HG03521 (cell line): Measurements from ENCODE around the gene SPRN.
A peak's percentile ranks its signal among the peaks of the same experiment; 100 is the strongest.

Experiments
- ATAC-seq: cut with Tn5 transposase; IDR thresholded peaks from one replicate; pipeline ENCODE4 v1.9.1; 2021; ENCODE audit warnings: mild to moderate bottlenecking, moderate library complexity; ENCODE audit not compliant: unreplicated experiment

SPRN gene

GRCh38 chr10:133411523-133412380, 12.7 kb downstream of the SPRN start:
- ATAC-seq = no peak

- ATAC-seq = no peak
Measured at GRCh38 chr10:133405844-133406527, 18.4 kb downstream of the SPRN start.

DNA sequence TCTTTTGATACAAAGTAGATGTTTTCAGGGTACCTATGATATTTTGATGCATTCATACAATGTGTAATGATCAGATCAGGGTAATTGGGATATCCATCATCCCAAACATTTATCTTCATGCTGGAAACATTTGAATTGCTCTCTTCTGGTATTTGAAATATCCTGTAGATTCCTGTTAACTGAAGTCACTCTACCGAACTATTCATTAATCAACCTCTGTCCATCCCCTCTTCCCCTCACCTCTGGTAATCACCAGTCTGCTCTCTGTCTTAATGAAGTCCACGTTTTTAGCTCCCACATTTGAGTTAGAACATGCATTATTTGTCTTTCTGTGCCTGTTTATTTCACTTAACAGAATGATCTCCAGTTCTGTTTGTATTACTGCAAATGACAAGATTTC, 19.2 kb downstream of the SPRN start:
- no peak for ATAC-seq

GRCh38 chr10:133403784-133404183, 20.6 kb downstream of the SPRN start:
- ATAC-seq = no peak

DNA sequence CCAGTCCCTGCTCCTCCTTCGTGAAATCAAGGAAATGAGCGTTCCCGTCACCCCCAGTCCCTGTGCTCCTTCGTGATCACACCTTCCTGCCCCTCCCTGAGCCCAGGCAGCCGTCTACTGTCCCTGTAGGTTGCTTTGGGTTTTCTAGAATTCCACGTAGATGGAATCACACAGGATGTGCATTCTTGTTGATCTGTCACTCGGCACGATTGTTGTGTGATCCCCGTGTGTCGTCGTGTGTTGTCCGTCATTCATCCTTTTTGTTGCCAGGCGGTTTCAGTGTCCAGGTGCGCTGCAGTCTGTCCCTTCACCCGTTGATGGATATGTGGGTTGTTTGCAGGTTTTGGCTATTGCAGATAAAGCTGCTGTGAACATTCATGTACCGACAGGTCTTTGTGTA, 21.1 kb downstream of the SPRN start:
- ATAC-seq = no peak

DNA sequence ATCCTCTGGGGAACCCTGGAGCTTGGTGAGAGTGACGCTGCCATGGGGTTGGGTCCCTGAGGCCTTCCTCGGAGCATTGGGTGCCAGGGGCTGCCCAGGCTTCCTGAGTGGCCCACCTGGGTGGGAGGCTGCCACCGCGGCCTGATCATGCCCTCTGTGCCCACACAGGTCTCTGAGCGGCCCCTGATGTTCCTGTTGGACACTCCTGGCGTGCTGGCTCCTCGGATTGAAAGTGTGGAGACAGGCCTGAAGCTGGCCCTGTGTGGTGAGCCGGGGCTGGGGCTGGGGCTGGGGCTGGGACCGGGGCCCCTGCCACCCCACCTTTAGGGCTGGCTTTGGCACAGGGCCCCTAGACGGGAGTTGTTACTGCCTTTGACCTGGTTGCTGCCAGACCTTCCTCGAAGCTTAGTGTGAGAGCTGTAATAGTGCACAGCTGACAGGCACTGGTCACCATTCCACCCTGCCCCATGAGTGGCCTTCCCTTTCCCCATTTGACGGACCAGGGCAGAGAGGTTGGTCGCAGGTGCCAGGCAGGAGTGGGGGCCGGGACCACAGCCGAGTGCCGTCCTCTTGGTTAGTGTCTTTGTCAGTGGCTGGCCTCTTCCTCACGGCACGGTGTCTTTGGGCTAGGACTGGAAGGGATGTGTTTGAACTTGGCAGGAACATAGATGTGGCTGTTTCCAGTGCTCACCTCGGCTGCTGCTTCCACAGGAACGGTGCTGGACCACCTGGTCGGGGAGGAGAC, 22.3 kb downstream of the SPRN start:
- ATAC-seq = no peak

- no peak for ATAC-seq
Measured at GRCh38 chr10:133401500-133401899, 22.9 kb downstream of the SPRN start.

DNA sequence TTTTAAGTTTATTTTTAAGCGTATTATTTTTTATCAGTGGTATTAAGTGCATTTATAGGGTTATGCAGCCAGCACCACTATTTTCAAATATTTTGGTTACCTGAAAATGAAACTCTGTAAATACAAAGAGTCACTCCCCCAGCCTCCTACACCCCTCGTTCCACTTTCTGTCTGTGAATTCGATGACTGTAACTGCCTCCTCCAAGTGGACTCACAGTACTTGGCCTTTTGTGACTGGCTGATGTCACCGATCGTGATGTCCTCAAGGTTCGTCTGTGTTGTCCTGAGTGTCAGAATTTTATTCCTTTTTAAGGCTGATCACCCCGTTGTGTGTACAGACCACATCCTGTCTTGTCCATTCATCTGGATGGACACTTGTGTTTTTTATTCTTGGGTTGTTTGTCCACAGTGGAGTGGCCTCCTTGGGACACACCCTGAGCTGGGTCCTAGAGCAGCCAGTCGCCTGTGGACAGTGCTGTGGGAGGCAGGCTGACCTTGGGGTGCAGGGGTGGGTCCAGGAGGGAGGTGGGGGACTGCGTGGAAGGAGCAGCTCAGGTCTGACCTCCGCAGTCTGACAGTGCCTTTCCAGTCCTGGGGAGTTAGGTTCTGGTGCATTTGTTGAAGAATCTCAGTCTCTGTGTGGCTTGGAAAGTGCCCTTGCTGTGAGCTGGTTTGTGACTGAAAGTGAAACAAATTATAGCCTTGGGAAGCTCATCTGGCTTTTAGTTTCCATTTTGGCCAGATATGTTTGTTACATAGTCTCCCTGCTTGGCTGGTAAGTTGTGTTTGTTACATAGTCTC, 23.6 kb downstream of the SPRN start:
- ATAC-seq = no peak

DNA sequence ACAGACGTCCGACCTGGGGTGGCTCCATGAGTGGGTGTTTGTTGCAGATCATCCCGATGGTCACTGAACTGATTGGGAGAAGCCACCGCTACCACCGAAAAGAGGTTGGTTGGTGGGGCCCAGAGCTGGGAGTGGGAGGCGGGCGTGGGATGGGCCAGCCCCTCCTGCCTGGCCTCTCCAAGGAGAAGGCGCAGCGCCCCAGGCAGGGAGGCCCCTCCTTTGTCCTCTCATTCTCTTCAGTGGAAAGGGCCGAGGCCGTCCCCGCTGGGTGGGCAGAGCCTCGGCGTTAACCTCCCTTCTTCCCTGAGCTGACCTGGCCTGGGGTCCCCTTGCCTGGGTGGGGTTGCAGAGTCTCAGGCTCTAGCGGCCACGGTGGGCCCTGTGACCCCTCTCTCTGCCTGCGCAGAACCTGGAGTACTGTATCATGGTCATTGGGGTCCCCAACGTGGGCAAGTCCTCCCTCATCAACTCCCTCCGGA, 25.3 kb downstream of the SPRN start:
- ATAC-seq = no peak

- ATAC-seq = no peak
Measured at GRCh38 chr10:133397938-133398337, 26.5 kb downstream of the SPRN start.

DNA sequence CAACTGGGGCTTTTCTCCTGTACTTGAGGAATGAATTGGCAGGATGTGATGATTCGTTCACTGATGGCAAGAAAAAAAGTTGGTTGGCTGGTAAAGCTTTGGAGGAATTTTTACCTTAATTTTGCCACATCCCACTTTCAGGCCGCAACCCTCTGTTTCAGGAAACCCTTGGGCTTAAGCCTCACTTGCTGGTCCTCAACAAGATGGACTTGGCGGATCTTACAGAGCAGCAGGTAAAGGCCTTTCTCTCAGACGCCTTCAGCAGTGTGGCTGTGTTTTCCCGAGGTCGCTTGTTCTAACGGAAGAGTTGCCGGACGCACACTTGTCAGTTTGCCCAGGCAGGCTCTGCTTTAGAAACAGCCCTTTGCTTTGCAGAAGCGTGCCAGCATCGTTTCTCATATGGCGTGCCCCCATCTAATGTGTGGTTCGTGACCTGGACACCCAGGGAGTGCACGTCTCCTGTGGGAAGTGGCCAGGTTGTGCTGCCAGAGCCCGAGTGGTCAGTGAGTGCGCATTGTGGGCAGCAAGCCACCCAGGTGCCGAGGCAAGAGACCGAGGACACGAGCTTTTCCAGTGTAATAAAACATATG, 28.3 kb downstream of the SPRN start:
- ATAC-seq = no peak

- no peak for ATAC-seq
Measured at GRCh38 chr10:133394801-133395221, 29.6 kb downstream of the SPRN start.

GRCh38 chr10:133394064-133394663, 30.3 kb downstream of the SPRN start, which contains the start of gene MTG1:
Gene MTG1 (plus strand): TSS chr10:133394157. CDS start chr10:133394221, 64 bp downstream.
- ATAC-seq = peak; percentile 79

DNA sequence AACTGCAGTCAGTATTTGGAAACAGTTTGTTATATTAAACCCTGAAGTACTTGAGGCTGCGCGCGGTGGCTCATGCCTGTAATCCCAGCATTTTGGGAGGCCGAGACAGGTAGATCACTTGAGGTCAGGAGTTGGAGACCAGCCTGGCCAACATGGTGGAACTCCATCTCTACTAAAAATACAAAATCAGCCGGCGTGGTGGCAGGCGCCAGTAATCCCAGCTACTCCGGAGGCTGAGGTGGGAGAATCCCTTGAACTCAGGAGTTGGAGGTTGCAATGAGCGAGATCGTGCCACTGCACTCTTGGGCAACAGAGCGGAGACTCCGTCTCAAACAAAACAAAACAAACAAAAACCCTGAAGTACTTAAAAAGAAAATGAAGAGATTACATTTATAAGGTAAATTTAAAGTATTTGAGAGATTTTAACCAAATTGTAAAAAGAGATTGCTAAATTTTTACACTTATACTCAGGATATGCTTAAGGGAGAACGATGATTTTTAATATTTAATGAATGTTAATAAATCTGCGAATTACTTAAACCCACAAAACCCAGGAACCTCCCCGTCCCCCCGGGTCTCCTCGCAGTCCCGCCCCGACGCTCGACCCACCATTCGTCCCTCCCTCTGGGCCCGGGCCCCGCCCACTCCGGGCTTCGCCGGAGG, 30.9 kb downstream of the SPRN start:
- ATAC-seq = no peak

- ATAC-seq = no peak
Measured at GRCh38 chr10:133391761-133392518, 32.5 kb downstream of the SPRN start.

DNA sequence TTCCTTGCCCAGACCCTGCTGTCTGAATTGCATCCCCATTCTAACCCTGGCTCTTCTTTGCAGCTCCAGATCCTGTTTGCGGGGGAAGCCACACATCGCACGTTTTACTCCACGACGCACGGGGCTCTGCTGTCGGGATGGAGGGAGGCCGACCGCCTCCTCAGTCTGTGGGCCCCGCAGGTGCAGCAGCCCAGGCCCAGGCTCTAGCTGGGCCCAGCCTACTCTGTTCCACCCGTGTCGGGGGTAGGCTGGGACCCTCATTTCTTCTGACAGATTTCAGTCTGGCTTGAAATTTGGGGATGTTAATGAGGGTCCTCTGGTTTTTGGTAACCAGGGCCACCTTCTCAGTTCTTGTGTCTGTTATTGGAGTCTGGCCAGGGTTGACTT, 33.2 kb downstream of the SPRN start:
- no peak for ATAC-seq

- ATAC-seq = no peak
Measured at GRCh38 chr10:133390597-133391248, 33.7 kb downstream of the SPRN start.
